ENCODE data around the gene ITPR1. TPM values are rescaled to one million over a fixed set of nuclear protein-coding genes. Genes with fewer than 3 reads are reported as not detected.

The ITPR1 gene
- total and polyA plus RNA-seq, 5 donors from 2014 or later, result 6.9 to 97.5 (median 9.5) TPM

DNA sequence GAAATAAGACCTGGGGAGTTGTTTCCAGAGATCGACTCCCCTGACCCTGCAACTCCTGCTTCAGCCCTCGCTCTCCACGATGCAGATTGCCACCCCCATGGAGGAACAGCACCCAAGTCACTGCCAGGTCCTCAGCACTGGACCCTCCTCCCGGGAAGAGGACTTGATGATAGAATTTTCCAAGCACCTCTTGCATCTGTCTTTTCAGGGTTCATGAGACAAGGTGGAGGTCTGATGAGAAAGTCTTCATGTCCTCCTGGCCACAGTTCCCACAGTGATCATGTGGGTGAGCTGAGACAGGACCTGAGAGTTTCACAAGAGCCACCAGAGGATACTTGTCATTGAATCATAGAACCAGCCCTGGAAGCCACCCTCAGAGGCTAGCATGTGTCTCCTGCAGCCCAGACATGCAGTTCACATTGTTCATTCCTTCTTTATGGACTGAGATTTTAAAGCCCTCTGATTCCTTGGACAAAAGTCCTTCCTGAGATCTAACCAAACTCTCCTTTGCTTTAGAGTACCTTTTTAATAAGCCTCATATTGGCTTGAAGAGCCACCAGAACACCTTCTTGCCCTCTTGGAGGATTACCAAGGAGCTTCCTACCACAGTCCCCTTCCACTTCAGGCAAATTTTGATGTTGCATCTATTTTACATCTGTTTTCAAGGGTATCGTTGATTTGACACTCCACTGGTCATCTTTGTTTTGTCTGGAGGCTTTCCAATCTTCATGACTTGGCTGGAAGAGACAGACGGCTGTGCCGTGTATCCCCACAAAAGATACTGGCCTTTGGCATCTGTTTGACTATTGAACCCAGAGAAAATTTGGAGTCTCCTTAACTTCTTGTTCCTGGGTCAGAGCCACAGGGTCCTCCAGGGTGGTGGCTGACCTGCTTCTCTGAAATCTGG is 261.3 kb downstream of the ITPR1 start:
- Mint-ChIP-seq H3K36me3 (peaks cover 56% of the 10 kb centered on the region), H3K27me3 (no peaks in the 10 kb centered on the region), H3K4me3 (no peak overlapping the region), H3K27ac (no peak overlapping the region), H3K4me1 (peaks cover 3 to 22% (median 9%) of the 10 kb centered on the region in 4 donors), H3K9me3 (peaks cover 0 to 2% (median 0%) of the 10 kb centered on the region in 7 donors)
- no peak overlapping the region for H3K4me3 ChIP-seq (ENCODE audit: low read depth, low read length)
- no peaks in the 10 kb centered on the region for H3K27me3 ChIP-seq (ENCODE audit: control insufficient read depth, insufficient read depth, low read length)
- H3K9me3 ChIP-seq (ENCODE audit: control insufficient read depth in 2 of 2, low read length in 2 of 2), result no peaks in the 10 kb centered on the region
- no peaks in the 10 kb centered on the region for H3K4me1 ChIP-seq (ENCODE audit: control insufficient read depth, insufficient read depth, low read length, poor library complexity, severe bottlenecking)
- DNase-seq, result no peak
- H3K36me3 ChIP-seq (ENCODE audit: control insufficient read depth, insufficient read depth, low read length), result peaks cover 15% of the 10 kb centered on the region
- ATAC-seq (ENCODE audit: low read depth in 2 of 2), result no peak
- H3K27ac ChIP-seq (ENCODE audit: insufficient read depth, low read length, poor library complexity, severe bottlenecking), result no peak overlapping the region

DNA sequence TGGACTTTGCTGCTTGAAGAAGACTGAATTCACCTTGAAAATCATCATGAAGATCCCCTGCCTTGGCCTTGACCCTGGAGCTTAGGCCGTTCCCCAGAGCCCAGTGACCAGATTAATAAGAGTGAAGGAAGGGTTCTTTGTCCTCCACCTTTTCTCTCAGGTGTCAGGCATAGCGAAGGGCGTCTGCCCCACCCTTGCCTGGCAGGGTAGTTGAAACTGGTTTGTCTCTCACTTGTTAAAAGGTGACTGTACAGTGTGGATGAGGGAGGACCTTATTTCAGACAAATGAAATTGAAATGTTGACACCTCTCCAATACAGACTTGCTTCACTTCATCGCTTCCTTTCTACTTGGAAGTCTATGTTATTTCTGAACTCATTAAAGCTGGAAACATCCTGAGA is 262.4 kb downstream of the ITPR1 start:
- ATAC-seq (ENCODE audit: low read depth in 2 of 2) (no peak), DNase-seq (peak in 1 of 3 donors; percentile 80)
- Mint-ChIP-seq H3K4me3 (no peak overlapping the region), H3K36me3 (peaks cover 63% of the 10 kb centered on the region), H3K9me3 (peaks cover 0 to 2% (median 0%) of the 10 kb centered on the region in 7 donors), H3K27ac (peak overlapping the region in 1 of 3 donors; percentile 46), H3K27me3 (no peaks in the 10 kb centered on the region), H3K4me1 (peaks cover 0 to 17% (median 7%) of the 10 kb centered on the region in 4 donors)
- no peak overlapping the region for H3K4me3 ChIP-seq (ENCODE audit: low read depth, low read length)
- H3K27me3 ChIP-seq (ENCODE audit: control insufficient read depth, insufficient read depth, low read length), result no peaks in the 10 kb centered on the region
- H3K36me3 ChIP-seq (ENCODE audit: control insufficient read depth, insufficient read depth, low read length), result peaks cover 17% of the 10 kb centered on the region
- H3K9me3 ChIP-seq (ENCODE audit: control insufficient read depth in 2 of 2, low read length in 2 of 2), result no peaks in the 10 kb centered on the region
- no peak overlapping the region for H3K27ac ChIP-seq (ENCODE audit: insufficient read depth, low read length, poor library complexity, severe bottlenecking)
- no peaks in the 10 kb centered on the region for H3K4me1 ChIP-seq (ENCODE audit: control insufficient read depth, insufficient read depth, low read length, poor library complexity, severe bottlenecking)

DNA sequence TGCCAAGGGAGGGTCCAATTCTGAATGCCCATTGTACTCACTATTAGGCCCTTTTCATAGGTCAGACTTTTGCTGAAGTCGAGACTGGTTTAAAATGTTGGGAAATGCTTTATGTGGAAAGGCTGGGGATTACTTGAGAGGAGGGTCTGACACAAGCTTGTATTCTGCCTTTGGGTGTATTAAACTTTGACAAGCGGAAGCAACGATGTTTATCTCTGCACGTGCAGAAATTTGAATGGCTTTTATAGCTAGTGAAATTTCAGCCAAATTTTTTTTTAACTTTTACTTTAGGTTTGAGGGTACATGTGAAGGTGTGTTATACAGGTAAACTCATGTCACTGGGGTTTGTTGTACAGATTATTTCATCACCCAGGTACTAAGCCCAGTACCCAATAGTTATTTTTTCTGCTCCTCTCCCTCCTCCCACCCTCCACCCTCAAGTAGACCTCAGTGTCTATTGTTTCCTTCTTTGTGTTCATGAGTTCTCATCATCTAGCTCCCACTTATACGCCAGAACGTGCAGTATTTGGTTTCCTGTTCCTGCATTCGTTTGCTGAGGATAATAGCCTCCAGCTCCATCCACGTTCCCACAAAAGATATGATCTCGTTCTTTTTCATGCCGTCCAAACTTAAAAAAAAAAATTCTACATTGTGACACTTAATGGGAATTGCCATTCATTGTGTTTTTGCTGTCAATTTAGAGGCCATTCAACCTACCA is 263.1 kb downstream of the ITPR1 start:
- Histone ChIP-seq H3K4me1 (ENCODE audit: control insufficient read depth, insufficient read depth, low read length, poor library complexity, severe bottlenecking) (no peaks in the 10 kb centered on the region), H3K36me3 (ENCODE audit: control insufficient read depth, insufficient read depth, low read length) (peaks cover 19% of the 10 kb centered on the region), H3K27me3 (ENCODE audit: control insufficient read depth, insufficient read depth, low read length) (no peaks in the 10 kb centered on the region), H3K9me3 (ENCODE audit: control insufficient read depth in 2 of 2, low read length in 2 of 2) (no peaks in the 10 kb centered on the region), H3K27ac (ENCODE audit: insufficient read depth, low read length, poor library complexity, severe bottlenecking) (no peak overlapping the region), H3K4me3 (ENCODE audit: low read depth, low read length) (no peak overlapping the region)
- Mint-ChIP-seq H3K4me1 (peaks cover 0 to 14% (median 3%) of the 10 kb centered on the region in 4 donors), H3K9me3 (peaks cover 0 to 2% (median 0%) of the 10 kb centered on the region in 7 donors), H3K36me3 (peaks cover 65% of the 10 kb centered on the region), H3K27ac (no peak overlapping the region), H3K27me3 (no peaks in the 10 kb centered on the region), H3K4me3 (no peak overlapping the region)
- ATAC-seq (ENCODE audit: low read depth in 2 of 2) (no peak), DNase-seq (no peak)

DNA sequence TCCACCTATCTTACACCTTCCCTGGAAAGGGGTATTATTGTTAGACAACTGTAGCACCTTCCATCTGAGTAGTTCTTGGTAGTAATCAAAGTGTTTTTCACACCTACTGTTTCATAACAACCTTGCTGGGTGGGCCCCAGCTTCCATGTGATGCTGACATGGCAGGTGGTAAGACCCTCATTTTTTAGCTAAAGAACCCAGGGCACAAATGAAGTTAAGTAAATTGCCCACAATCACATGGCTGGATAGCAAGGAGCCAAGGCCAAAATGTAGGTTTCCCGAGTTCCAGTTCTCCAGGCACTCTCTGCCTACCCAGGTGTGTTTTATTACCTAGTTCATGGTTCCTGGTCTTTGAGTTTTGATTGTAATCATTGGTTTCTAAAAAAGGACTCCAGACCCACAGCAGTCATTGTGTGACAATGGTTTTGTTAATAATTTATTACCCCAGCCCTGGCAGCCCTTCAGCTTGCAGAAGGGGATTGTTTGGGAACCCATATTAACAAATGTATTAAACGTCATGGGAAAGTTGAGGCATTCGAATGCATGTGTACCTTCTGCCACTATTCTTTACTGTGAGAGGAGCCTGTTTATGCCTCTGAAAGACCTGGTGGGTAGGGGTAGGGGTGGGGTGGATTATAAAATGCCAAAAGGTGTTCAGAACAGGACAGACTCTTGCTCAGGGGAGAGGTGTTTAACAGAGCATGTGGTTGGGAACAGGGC is 263.9 kb downstream of the ITPR1 start:
- Histone ChIP-seq H3K27ac (ENCODE audit: insufficient read depth, low read length, poor library complexity, severe bottlenecking) (no peak overlapping the region), H3K4me1 (ENCODE audit: control insufficient read depth, insufficient read depth, low read length, poor library complexity, severe bottlenecking) (no peaks in the 10 kb centered on the region), H3K27me3 (ENCODE audit: control insufficient read depth, insufficient read depth, low read length) (no peaks in the 10 kb centered on the region), H3K36me3 (ENCODE audit: control insufficient read depth, insufficient read depth, low read length) (peaks cover 19% of the 10 kb centered on the region), H3K9me3 (ENCODE audit: control insufficient read depth in 2 of 2, low read length in 2 of 2) (no peaks in the 10 kb centered on the region), H3K4me3 (ENCODE audit: low read depth, low read length) (no peak overlapping the region)
- Mint-ChIP-seq H3K4me3 (no peak overlapping the region), H3K27me3 (no peaks in the 10 kb centered on the region), H3K4me1 (peaks cover 0 to 13% (median 2%) of the 10 kb centered on the region in 4 donors), H3K27ac (no peak overlapping the region), H3K36me3 (peaks cover 73% of the 10 kb centered on the region), H3K9me3 (peaks cover 0 to 2% (median 0%) of the 10 kb centered on the region in 7 donors)
- DNase-seq (no peak), ATAC-seq (ENCODE audit: low read depth in 2 of 2) (no peak)

GRCh38 chr3:4757575-4758248 is 264.6 kb downstream of the ITPR1 start:
- Mint-ChIP-seq H3K36me3 (peaks cover 79% of the 10 kb centered on the region), H3K9me3 (peaks cover 0 to 2% (median 0%) of the 10 kb centered on the region in 7 donors), H3K4me1 (peaks cover 0 to 12% (median 2%) of the 10 kb centered on the region in 4 donors), H3K4me3 (no peak overlapping the region), H3K27ac (no peak overlapping the region), H3K27me3 (no peaks in the 10 kb centered on the region)
- Histone ChIP-seq H3K9me3 (ENCODE audit: control insufficient read depth in 2 of 2, low read length in 2 of 2) (no peaks in the 10 kb centered on the region), H3K27me3 (ENCODE audit: control insufficient read depth, insufficient read depth, low read length) (no peaks in the 10 kb centered on the region), H3K4me3 (ENCODE audit: low read depth, low read length) (no peak overlapping the region), H3K4me1 (ENCODE audit: control insufficient read depth, insufficient read depth, low read length, poor library complexity, severe bottlenecking) (no peaks in the 10 kb centered on the region), H3K36me3 (ENCODE audit: control insufficient read depth, insufficient read depth, low read length) (peaks cover 15% of the 10 kb centered on the region), H3K27ac (ENCODE audit: insufficient read depth, low read length, poor library complexity, severe bottlenecking) (no peak overlapping the region)
- no peak for DNase-seq
- ATAC-seq (ENCODE audit: low read depth in 2 of 2), result no peak

- Mint-ChIP-seq H3K27me3 (no peaks in the 10 kb centered on the region), H3K4me3 (no peak overlapping the region), H3K27ac (no peak overlapping the region), H3K36me3 (peaks cover 79% of the 10 kb centered on the region), H3K4me1 (peaks cover 0 to 10% (median under 1%) of the 10 kb centered on the region in 4 donors), H3K9me3 (peaks cover 0 to 2% (median 0%) of the 10 kb centered on the region in 7 donors)
- H3K36me3 ChIP-seq (ENCODE audit: control insufficient read depth, insufficient read depth, low read length), result peaks cover 15% of the 10 kb centered on the region
- no peak overlapping the region for H3K27ac ChIP-seq (ENCODE audit: insufficient read depth, low read length, poor library complexity, severe bottlenecking)
- DNase-seq (no peak), ATAC-seq (ENCODE audit: low read depth in 2 of 2) (no peak)
- no peaks in the 10 kb centered on the region for H3K9me3 ChIP-seq (ENCODE audit: control insufficient read depth in 2 of 2, low read length in 2 of 2)
- H3K4me1 ChIP-seq (ENCODE audit: control insufficient read depth, insufficient read depth, low read length, poor library complexity, severe bottlenecking), result no peaks in the 10 kb centered on the region
- no peak overlapping the region for H3K4me3 ChIP-seq (ENCODE audit: low read depth, low read length)
- no peaks in the 10 kb centered on the region for H3K27me3 ChIP-seq (ENCODE audit: control insufficient read depth, insufficient read depth, low read length)
Measured at GRCh38 chr3:4758249-4758860, 265.2 kb downstream of the ITPR1 start.
